ENCODE results near the gene PLAC9.

PLAC9 gene

DNA sequence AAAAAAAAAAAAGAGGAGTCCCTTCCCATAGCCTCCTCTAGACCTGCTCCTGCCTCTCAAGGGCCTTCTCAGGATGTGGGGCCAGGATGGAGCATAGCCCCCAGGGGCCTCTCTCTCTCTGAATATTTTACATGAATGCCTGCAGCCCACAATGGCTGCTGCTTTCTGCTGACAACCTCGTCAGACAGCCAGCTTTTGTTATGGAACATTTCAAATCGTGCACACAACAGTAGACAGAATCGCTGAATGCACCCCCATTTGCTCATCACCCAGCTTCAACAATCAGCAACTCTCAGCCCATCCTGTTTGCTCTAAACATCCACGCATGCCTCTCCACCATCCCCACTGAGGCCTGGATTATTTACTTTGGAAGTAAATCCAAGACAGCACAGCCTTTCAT is 5.4 kb downstream of the PLAC9 start (continued):
- TF ChIP-seq TOX (CRISPR knock-in tag; IDR thresholded peaks at IDR 0.05; ENCODE audit: borderline replicate concordance) = no peak
- no peak for TF ChIP-seq PPARA (CRISPR knock-in tag; IDR thresholded peaks at IDR 0.05; ENCODE audit: borderline replicate concordance)
- TF ChIP-seq ESRRG (CRISPR knock-in tag; IDR thresholded peaks at IDR 0.05) = no peak
- TF ChIP-seq RARB (CRISPR knock-in tag; IDR thresholded peaks at IDR 0.05) = no peak
- TF ChIP-seq BACH2 (CRISPR knock-in tag; IDR thresholded peaks at IDR 0.05; ENCODE audit: borderline replicate concordance) = no peak
- TF ChIP-seq GLIS3 (CRISPR knock-in tag; IDR thresholded peaks at IDR 0.05) = no peak
- TF ChIP-seq ARNTL (CRISPR knock-in tag; IDR thresholded peaks at IDR 0.05; ENCODE audit: borderline replicate concordance, low read depth) = no peak

DNA sequence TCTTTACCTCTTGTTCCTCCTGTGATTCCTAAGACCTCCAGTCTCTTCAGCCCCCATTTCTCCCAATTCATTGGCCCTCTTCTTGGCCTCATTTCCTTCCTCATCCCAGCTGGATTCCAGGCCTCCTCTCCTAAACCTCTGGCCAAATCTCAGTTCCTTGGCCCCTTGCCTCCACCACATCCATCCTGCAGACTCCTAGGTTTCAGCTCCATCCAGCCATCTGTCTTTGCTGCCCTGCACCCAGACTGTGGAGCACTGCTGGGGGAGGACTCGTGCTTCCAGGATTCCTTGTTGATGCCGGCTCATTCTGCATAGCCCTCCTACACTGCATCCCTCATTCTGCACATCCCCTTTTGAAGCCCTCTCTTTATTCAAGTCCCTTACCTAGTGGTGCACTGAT is 6.7 kb downstream of the PLAC9 start:
- no peak for ATAC-seq
- TF ChIP-seq CREB5 (CRISPR knock-in tag; IDR thresholded peaks at IDR 0.05; ENCODE audit: low read depth) (no peak), ISL1 (CRISPR knock-in tag; IDR thresholded peaks at IDR 0.05) (no peak), ZNF8 (CRISPR knock-in tag; IDR thresholded peaks at IDR 0.05) (no peak), GLIS3 (CRISPR knock-in tag; IDR thresholded peaks at IDR 0.05) (no peak)

DNA sequence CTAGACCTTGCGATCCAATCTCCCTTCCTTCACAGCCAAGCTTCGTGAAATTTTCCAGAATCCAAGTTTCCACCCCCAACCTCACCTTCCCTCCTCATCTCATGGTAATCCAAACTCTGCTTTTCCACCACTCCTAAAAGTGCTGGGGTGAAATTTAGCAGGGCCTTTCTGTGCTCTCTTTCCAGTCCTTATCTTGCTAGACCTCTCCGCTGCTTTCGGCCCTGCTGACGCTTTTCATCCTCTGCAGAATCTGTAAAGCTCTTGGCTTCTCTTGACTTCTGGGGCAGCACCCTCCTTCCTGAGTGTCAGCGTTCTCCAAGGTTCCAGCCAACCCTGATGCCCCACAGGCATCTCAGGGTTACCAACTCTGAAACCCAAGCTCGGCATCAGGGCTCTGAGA is 7.7 kb downstream of the PLAC9 start:
- no peak for ATAC-seq
- TF ChIP-seq ZNF8 (CRISPR knock-in tag; IDR thresholded peaks at IDR 0.05) (no peak), PATZ1 (CRISPR knock-in tag; IDR thresholded peaks at IDR 0.05; ENCODE audit: borderline replicate concordance) (no peak), OSR1 (CRISPR knock-in tag; IDR thresholded peaks at IDR 0.05) (no peak), ISL1 (CRISPR knock-in tag; IDR thresholded peaks at IDR 0.05) (no peak), ARNTL (CRISPR knock-in tag; IDR thresholded peaks at IDR 0.05; ENCODE audit: borderline replicate concordance, low read depth) (no peak), SNAI2 (CRISPR knock-in tag; IDR thresholded peaks at IDR 0.05) (no peak), BACH2 (CRISPR knock-in tag; IDR thresholded peaks at IDR 0.05; ENCODE audit: borderline replicate concordance) (no peak), ZFP30 (CRISPR knock-in tag; IDR thresholded peaks at IDR 0.05) (no peak)

DNA sequence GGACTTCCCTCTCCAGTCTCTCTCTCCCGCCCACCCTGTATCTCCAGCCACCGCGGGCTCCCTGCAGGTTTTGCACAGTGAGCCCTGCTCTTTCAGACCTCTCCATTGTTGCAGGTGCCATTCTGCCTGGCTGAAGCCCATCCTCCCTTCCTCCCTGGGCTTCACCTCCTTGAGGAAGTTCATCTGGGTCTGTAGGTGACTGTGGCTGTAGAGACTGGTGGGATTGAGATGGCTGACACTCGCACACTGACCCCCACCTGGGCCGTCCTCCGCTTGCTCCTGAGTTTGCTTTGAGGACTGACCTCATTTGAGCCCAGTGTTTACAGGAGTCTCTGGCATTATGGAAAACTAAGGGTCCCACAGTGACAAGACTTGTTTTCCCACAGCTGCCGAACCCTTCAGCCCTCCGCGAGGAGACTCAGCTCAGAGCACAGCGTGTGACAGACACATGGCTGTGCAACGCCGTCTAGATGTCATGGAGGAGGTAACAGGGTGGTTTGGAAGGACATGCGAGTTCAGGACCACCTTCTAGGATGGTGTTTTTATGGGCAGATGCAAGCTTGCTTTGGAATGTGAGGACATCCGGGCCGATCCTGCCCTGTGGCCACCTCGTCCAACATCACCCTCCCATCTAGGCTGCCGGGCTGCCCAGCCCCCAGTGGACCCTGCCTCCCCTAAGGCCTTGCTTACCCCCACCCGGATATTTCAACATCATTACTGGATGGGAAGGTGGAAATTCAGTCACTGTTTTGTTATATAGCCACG is 9.3 kb downstream of the PLAC9 start:
- no peak for ATAC-seq
- TF ChIP-seq CSRNP3 (CRISPR knock-in tag; IDR thresholded peaks at IDR 0.05) = no peak
- TF ChIP-seq CREB5 (CRISPR knock-in tag; IDR thresholded peaks at IDR 0.05; ENCODE audit: low read depth) = no peak
- no peak for TF ChIP-seq CSDC2 (CRISPR knock-in tag; IDR thresholded peaks at IDR 0.05)
- no peak for TF ChIP-seq ZFP3 (CRISPR knock-in tag; IDR thresholded peaks at IDR 0.05)
- no peak for TF ChIP-seq RARB (CRISPR knock-in tag; IDR thresholded peaks at IDR 0.05)
- TF ChIP-seq GLIS3 (CRISPR knock-in tag; IDR thresholded peaks at IDR 0.05) = no peak
- no peak for TF ChIP-seq OSR1 (CRISPR knock-in tag; IDR thresholded peaks at IDR 0.05)
- no peak for TF ChIP-seq ZC3H10 (CRISPR knock-in tag; IDR thresholded peaks at IDR 0.05)
- TF ChIP-seq ISL1 (CRISPR knock-in tag; IDR thresholded peaks at IDR 0.05) = no peak

- peak; percentile 66 for ATAC-seq
- TF ChIP-seq PATZ1 (CRISPR knock-in tag; IDR thresholded peaks at IDR 0.05; ENCODE audit: borderline replicate concordance) (no peak), OSR1 (CRISPR knock-in tag; IDR thresholded peaks at IDR 0.05) (no peak), ZC3H10 (CRISPR knock-in tag; IDR thresholded peaks at IDR 0.05) (no peak), ISL1 (CRISPR knock-in tag; IDR thresholded peaks at IDR 0.05) (no peak), TSHZ2 (CRISPR knock-in tag; IDR thresholded peaks at IDR 0.05) (no peak), ZFP3 (CRISPR knock-in tag; IDR thresholded peaks at IDR 0.05) (no peak), GLIS3 (CRISPR knock-in tag; IDR thresholded peaks at IDR 0.05) (no peak), TCF4 (CRISPR knock-in tag; IDR thresholded peaks at IDR 0.05; ENCODE audit: borderline replicate concordance) (no peak), ZFP30 (CRISPR knock-in tag; IDR thresholded peaks at IDR 0.05) (no peak)
Observed at GRCh38 chr10:80144067-80144695, 11.7 kb downstream of the PLAC9 start.

Measured in SK-N-SH treated with all-trans-retinoic acid at 6 μM for 48 hours (cell line).